WI38 (cell line): ENCODE results near the gene R3HDML.

ENCODE experiments used
- H3K4me3 ChIP-seq: 2 replicates; pipeline ENCODE4 v1.5.1; 2011; ENCODE audit warnings: low read depth, mild to moderate bottlenecking, control low read depth, low read length
- CTCF ChIP-seq: IDR thresholded peaks from 2 replicates; pipeline ENCODE4 v1.5.1; 2012; ENCODE audit warnings: low read depth, mild to moderate bottlenecking, control low read depth, low read length

R3HDML gene

GRCh38 chr20:44331201-44331600, 5.6 kb upstream of the R3HDML start:
- TF ChIP-seq CTCF, result no peak
- no peak overlapping the region for H3K4me3 ChIP-seq

GRCh38 chr20:44334306-44334705, 2.5 kb upstream of the R3HDML start:
- no peak overlapping the region for H3K4me3 ChIP-seq
- TF ChIP-seq CTCF, result no peak

GRCh38 chr20:44334709-44335108, 2.1 kb upstream of the R3HDML start:
- TF ChIP-seq CTCF, result no peak
- no peak overlapping the region for H3K4me3 ChIP-seq

GRCh38 chr20:44335675-44336074, 1.2 kb upstream of the R3HDML start:
- TF ChIP-seq CTCF, result no peak
- no peak overlapping the region for H3K4me3 ChIP-seq

- no peak overlapping the region for H3K4me3 ChIP-seq
Measured at GRCh38 chr20:44336086-44336485, 757 bp upstream of the R3HDML start.

GRCh38 chr20:44342248-44342647, 5.4 kb downstream of the R3HDML start:
- no peak for TF ChIP-seq CTCF
- 0 out of 2 replicates have a peak overlapping the region, but pooled peaks have one; percentile 5 for H3K4me3 ChIP-seq

More at GRCh38 chr20:44336086-44336485, 757 bp upstream of the R3HDML start:
- no peak for TF ChIP-seq CTCF

- H3K4me3 ChIP-seq, result no peak overlapping the region
- TF ChIP-seq CTCF, result no peak
Measured at GRCh38 chr20:44343162-44343675, 6.4 kb downstream of the R3HDML start.
